NCI-H187 treated with DMSO at 0.1 percent for 48 hours (cell line): Measurements from ENCODE around the gene SERPINI2.

Experiments
- DNase-seq: peaks from one replicate; lab custom pipeline; 2025; lab: John Stamatoyannopoulos, UW

Gene SERPINI2, protein sequence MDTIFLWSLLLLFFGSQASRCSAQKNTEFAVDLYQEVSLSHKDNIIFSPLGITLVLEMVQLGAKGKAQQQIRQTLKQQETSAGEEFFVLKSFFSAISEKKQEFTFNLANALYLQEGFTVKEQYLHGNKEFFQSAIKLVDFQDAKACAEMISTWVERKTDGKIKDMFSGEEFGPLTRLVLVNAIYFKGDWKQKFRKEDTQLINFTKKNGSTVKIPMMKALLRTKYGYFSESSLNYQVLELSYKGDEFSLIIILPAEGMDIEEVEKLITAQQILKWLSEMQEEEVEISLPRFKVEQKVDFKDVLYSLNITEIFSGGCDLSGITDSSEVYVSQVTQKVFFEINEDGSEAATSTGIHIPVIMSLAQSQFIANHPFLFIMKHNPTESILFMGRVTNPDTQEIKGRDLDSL

GRCh38 chr3:167473863-167474262 is at the start of gene SERPINI2:
Gene SERPINI2, minus strand, starts transcription at chr3:167474042. Its CDS starts 2,208 bp downstream, at chr3:167471834.
- no peak for DNase-seq

DNA sequence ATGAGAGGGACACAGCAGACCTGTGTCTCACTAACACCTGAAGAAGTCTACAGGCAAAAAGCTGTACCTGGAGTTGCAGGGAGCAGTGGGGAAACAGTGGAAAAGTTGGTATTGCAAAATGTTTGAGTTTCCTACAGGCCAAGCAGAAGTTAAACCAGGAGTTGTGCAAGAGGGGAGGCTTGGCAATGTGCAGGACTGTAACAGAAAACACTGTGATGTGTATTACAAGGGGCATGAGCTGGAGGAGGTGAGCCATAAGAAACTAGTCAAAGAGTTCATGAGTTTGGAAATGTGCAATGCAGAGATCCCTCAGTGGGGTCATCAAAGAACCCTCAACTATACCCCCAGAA is 47.1 kb upstream of the SERPINI2 start:
- DNase-seq = no peak

- no peak for DNase-seq
Observed at GRCh38 chr3:167520266-167521005, 46.6 kb upstream of the SERPINI2 start.

DNA sequence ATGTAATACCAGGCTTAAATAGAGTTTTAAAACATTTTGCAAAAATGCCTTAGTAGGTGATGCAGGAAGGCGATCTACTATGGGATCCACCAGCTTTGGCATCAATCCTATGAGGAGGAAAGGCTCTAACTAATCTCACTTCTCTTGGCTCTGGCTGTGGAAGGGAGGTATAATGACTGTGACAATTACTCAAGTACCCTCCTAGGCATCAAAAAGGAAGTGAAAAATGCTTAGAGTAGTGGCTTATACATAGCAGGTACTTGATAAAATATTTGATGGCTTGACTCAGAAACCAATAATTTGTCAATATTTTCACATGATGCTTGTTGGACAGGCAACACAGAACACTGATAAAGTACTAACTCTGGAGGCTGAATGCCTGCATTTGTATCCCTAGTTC is 34.1 kb upstream of the SERPINI2 start:
- DNase-seq = no peak

DNA sequence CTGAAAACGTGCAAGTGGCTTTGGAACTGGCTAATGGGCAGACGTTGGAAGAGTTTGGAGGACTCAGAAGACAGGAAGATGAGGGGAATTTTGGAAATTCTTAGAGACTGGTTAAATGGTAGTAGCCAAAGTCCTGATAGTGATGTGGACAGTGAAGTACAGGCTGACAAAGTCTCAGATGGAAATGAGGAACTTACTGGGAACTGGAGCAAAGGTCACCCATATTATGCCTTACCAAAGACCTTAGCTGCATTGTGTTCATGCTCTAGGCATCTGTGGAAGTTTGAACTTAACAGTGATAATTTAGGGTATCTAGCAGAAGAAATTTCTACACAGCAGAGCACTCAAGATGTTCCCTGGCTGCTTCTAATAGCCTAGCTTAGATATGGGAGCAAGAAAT is 28.6 kb upstream of the SERPINI2 start:
- no peak for DNase-seq

DNA sequence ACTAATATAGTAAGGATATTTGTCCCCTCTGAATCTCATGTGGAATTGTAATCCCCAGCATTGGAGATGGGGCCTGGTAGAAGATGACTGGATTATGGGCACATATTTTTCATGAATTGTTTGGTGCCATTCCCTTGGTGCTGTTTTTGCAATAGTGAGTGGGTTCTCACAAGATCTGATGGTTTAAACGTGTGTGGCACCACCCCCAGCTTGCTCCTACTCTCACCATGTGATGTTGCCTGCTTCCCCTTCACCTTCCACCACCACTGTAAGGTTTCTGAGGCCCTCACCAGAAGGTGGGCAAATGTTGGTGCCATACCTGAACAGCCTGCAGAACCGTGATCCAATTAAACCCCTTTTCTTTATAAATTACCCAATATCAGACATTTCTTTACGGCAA is 28.1 kb upstream of the SERPINI2 start:
- DNase-seq = no peak

- no peak for DNase-seq
Observed at GRCh38 chr3:167497903-167498302, 24.1 kb upstream of the SERPINI2 start.

GRCh38 chr3:167493244-167493643 is 19.4 kb upstream of the SERPINI2 start:
- no peak for DNase-seq

- DNase-seq = no peak
Observed at GRCh38 chr3:167491621-167492020, 17.8 kb upstream of the SERPINI2 start.

GRCh38 chr3:167489571-167489970 is 15.7 kb upstream of the SERPINI2 start:
- no peak for DNase-seq

DNA sequence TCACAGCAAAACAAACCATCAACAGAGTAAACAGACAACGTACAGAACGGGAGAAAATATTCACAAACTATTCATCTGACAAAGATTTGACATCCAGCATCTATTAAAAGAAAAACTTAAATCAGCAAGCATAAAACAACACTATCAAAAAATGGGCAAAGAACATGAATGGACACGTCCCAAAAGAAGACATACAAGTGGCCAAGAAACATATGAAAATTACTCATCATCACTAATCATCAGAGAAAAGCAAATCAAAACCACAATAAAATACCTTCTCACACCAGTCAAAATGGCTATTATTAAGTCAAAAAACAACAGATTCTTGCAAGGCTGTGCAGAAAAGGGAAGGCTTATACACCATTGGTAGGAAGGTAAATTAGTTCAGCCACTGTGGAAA is 13.7 kb upstream of the SERPINI2 start:
- no peak for DNase-seq

GRCh38 chr3:167484551-167484950 is 10.7 kb upstream of the SERPINI2 start:
- no peak for DNase-seq

DNA sequence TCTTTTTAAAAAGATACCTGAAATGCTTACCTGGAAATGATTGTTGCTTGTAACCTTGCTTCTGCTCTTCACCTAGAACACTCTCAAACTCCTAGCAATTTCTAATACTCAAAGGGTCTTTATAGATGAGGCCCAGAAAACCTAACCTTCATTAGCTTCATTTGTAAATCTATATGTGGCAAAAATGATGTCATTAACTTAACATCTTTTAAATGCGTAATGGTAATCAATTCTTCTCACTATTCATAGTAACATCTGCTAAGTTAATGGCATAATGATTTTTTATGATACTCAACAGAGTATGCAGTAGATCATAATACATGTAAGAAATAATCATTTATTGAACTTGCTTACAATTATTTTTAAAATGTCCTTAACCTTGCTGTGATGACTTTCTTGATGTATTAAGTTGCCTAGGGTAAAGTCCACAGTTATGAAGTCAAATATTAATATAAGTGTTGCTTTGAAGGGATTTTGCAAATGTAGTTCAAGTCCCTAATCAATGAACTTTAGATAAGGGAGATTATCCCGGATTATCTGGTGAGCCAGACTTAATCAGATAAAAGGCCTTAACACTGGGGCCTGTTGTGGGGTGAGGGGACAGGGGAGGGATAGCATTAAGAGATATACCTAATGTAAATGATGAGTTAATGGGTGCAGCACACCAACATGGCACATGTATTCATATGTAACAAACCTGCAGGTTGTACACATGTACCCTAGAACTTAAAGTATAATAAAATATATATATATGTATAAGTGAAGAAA is 10.1 kb upstream of the SERPINI2 start:
- no peak for DNase-seq

GRCh38 chr3:167481164-167481563 is 7.3 kb upstream of the SERPINI2 start:
- DNase-seq = no peak

DNA sequence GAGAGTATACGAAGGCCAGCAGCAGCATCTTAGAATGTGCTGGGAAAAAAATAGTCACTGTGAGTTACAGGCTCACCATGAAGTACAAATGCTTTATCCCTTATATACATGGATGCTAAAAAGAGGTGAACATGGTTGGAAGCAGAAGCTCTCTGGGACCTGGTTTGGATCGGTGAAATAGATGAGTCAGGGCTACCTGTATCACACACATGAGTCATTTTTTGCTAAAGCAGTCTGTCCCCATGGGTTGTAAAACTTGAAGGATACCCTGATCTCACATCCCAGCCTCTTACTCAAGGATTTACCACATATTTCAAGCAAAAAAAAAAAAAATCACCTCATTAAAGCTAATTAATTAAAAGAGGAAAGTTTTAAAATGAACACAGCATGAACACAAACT is 6.9 kb upstream of the SERPINI2 start:
- DNase-seq = no peak

DNA sequence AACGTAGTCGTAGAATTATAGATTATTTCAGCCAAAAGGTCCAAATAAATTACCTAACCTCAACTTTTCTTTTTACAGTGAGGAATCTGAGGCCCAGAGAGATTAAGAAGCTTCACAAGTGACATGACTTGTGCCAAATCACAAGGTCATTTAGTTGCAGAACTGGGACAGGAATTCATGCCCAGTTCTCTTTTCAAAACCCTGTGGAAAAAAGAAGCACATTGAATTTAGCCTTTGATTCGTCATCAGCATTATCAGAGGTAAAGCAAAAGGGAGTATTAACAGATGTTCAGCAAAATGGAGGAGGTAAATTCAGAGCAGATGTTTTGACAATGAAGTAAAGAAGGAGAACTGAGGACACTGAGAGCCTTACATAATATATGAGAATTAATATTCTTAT is 4.5 kb downstream of the SERPINI2 start:
- DNase-seq = no peak

DNA sequence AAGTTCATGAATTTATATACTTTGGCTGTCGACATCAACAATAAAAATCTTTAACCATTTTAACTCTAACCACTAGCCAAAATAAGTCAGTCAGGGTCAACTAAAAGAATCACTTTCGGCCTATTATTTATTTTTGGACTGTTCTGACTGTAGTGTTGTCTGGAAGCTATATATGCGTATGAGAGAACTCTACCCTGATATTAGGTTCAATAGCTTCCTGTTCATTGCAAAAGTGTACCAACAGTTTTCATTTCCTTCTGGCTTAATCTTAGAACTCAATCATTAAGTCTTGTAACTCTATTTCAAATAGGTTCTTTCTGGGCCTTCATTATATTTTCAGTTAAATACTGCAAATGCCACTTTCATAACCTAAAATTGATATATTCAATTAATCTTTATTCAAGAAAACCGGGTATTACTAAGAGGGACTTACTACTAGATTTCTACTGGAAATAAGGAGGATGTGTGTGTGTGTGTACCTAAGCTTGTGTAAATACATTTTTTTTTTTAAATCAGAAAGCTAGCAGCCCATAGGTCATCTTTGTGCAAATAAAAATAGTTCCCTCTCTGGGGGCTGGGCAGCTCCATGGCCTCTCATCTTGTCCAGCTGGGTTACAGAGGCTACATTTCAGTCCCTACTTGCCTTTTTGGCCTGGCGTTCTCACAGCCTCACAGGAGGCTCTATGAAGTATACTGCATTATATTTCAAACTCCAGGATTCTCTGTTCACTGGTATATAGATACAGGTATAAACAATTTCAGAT is 5.8 kb downstream of the SERPINI2 start:
- DNase-seq = no peak

DNA sequence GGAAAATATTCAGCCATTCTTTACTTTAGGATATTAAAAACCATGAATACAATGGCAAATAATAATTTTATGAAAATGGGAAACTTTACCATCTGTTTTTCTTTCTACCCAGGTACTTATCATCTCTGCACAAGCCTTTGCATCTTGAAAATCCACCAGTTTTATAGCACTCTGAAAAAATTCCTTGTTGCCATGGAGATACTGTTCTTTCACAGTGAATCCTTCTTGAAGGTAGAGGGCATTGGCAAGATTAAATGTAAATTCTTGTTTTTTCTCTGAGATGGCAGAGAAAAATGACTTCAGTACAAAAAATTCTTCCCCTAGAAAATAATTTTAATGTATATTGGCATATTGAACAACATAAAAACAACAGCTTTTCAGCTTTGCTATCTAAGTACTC is 6.9 kb downstream of the SERPINI2 start:
- DNase-seq = no peak

DNA sequence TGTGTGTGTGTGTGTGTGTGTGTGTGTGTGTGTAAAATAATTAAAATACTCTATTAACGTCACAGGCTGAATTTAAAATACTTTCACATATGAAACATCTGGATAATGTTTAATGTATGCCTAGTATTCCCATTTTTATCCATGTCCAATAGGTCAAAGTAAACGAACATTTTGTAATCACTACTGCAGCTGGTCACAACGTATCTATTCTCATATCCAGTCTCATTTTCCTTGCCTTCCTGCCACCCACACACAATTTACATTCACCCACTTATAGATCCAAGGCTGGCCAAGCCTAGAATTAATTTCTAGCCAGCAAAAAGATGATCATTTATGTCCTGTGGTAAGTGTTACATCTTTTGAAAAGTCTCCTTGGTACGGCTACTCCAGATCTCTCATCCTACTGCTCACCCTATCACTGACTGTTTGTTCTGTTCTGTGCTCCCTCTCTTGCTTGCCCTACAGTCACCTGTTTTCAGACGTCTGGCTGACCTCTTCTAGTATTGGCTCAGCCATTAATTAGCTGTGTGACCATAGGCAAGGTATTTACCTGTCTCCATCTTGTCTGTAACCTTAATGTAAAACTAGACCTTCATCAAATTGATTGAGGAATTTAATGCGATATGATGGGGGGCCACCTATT is 17.6 kb downstream of the SERPINI2 start:
- DNase-seq = no peak

DNA sequence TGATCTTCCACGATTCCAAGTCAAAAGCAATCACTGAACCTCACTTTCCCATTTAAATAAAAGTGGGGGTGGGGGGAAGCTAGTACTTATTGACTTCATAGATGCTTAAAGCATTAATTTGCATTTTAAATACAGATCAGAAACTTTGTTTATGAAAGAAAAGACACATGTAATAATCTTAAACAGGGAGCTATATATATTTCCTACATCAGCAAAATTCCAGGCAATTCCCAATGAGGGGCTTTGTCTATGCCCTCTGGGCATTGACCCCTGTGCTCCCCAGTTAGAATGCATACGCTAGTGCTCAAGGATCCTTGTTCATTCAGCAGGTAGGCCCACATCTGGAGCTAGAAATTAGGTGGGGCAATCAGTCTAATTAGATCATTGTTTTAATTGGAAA is 20.0 kb downstream of the SERPINI2 start:
- DNase-seq = no peak

- DNase-seq = no peak
Observed at GRCh38 chr3:167451282-167451681, 22.6 kb downstream of the SERPINI2 start.

DNA sequence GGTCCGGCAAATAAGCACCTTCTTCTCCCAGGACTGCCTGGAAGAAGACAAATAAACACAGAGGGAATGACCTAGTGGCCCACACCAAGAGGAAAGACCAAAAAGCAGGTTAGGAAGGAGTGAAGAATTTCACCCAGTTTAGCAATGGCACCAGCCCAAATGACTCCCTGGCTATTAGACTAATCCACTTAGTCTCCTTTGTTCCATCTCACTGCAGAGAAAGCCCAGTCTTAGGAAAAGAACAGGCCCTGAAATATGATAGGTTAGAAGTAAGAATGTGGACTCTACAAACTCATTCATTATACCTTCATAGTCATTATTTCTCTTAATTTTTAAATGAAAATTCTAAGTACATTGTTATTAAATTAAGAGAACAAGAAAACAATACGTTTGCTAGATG is 23.2 kb downstream of the SERPINI2 start:
- DNase-seq = no peak
